Measurements from ENCODE around the gene SPINK6. TPM values are rescaled to one million over a fixed set of nuclear protein-coding genes. Genes with fewer than 3 reads are reported as not detected.

The SPINK6 gene
- total and polyA plus RNA-seq, 2 of the 4 experiments (the other 2 are of a cell fraction): not detected

GRCh38 chr5:148259288-148259687 is 56.4 kb downstream of the SPINK6 start:
- ChIA-PET POLR2A (ENCODE audit: unreplicated experiment) (no interaction called here), CTCF (no interaction called here)
- Histone ChIP-seq H2AK5ac (ENCODE audit: low read depth, low read length) (no peak overlapping the region), H2BK20ac (ENCODE audit: low read depth, low read length) (no peak overlapping the region), H2BK15ac (ENCODE audit: low read depth, low read length) (no peak overlapping the region), H4K91ac (ENCODE audit: insufficient read depth, low read depth, low read length) (no peak overlapping the region), H3K4me2 (ENCODE audit: low read depth, low read length) (no peak overlapping the region), H3K27me3 (ENCODE audit: control insufficient read depth, insufficient read depth, low read length) (no peaks in the 10 kb centered on the region), H3K56ac (ENCODE audit: extremely low read depth, insufficient read depth, low read length) (no peak overlapping the region), H4K20me1 (ENCODE audit: insufficient read depth, low read length) (no peaks in the 10 kb centered on the region), H3K23ac (ENCODE audit: low read depth, low read length) (no peak overlapping the region), H2BK5ac (ENCODE audit: low read depth, low read length, poor library complexity, severe bottlenecking) (no peak overlapping the region), H4K5ac (ENCODE audit: low read depth, low read length) (no peak overlapping the region), H3K36me3 (ENCODE audit: control insufficient read depth, insufficient read depth, low read length) (no peaks in the 10 kb centered on the region), H2AK9ac (replicated peaks; ENCODE audit: low read depth, low read length, poor library complexity) (no peak overlapping the region), H3K4me1 (ENCODE audit: control insufficient read depth, insufficient read depth, low read length) (no peaks in the 10 kb centered on the region), H3K9ac (ENCODE audit: low read depth, low read length) (no peak overlapping the region), H3K9me1 (ENCODE audit: insufficient read depth, low read length) (no peaks in the 10 kb centered on the region), H3K4me3 (ENCODE audit: insufficient read depth, low read depth, low read length) (no peak overlapping the region), H3K18ac (ENCODE audit: low read depth, low read length) (no peak overlapping the region), H3K9me3 (ENCODE audit: control insufficient read depth, insufficient read depth, low read length) (no peaks in the 10 kb centered on the region; the same call in 1 of the 2 replicates), H2AFZ (replicated peaks; ENCODE audit: low read length, poor library complexity) (no peak overlapping the region), H2BK120ac (ENCODE audit: low read depth, low read length) (no peak overlapping the region), H3K4ac (ENCODE audit: low read depth, low read length) (no peak overlapping the region), H3K79me1 (ENCODE audit: low read depth in 1 of 2, low read length in 2 of 2) (no peaks in the 10 kb centered on the region), H4K8ac (ENCODE audit: low read depth in 2 of 2, low read length in 2 of 2) (no peak overlapping the region), H3K14ac (replicated peaks; ENCODE audit: low read depth, low read length) (no peak overlapping the region), H3K27ac (ENCODE audit: insufficient read depth, low read length) (no peak overlapping the region)
- in situ Hi-C loops (cut with MboI; ENCODE audit: low sequenced_read_pairs) (no loop called here), intact Hi-C loops (cut with micrococcal nuclease) (no loop called here), dilution Hi-C loops (cut with HindIII; ENCODE audit: low sequenced_read_pairs, unreplicated experiment) (no loop called here)
- DNase-seq (no peak), ATAC-seq (ENCODE audit: low read depth) (no peak)
- no peak for TF ChIP-seq MAZ (IDR thresholded peaks at IDR 0.05; ENCODE audit: borderline replicate concordance, low read depth, low read length)
- TF ChIP-seq ELK1 (IDR thresholded peaks at IDR 0.05; ENCODE audit: borderline replicate concordance, low read depth, low read length): no peak
- no peak for TF ChIP-seq CEBPB (IDR thresholded peaks at IDR 0.05; ENCODE audit: low read depth, low read length)
- TF ChIP-seq MXI1 (IDR thresholded peaks at IDR 0.05; ENCODE audit: borderline replicate concordance, low read depth, low read length): no peak
- no peak for TF ChIP-seq FOS (IDR thresholded peaks at IDR 0.05; ENCODE audit: low read depth, low read length)
- TF ChIP-seq CHD1 (IDR thresholded peaks at IDR 0.05; ENCODE audit: low read depth, low read length): no peak
- no peak for TF ChIP-seq NFE2L2 (IDR thresholded peaks at IDR 0.05; ENCODE audit: low read depth, low read length)
- TF ChIP-seq, protein P1, sequence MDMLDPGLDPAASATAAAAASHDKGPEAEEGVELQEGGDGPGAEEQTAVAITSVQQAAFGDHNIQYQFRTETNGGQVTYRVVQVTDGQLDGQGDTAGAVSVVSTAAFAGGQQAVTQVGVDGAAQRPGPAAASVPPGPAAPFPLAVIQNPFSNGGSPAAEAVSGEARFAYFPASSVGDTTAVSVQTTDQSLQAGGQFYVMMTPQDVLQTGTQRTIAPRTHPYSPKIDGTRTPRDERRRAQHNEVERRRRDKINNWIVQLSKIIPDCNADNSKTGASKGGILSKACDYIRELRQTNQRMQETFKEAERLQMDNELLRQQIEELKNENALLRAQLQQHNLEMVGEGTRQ (IDR thresholded peaks at IDR 0.05; ENCODE audit: low read depth, low read length): no peak
- TF ChIP-seq CTCF (conservative IDR thresholded peaks at IDR 0.05; ENCODE audit: low read depth, low read length): no peak
- TF ChIP-seq SMC3 (IDR thresholded peaks at IDR 0.05; ENCODE audit: low read depth, low read length): no peak
- TF ChIP-seq RCOR1 (IDR thresholded peaks at IDR 0.05; ENCODE audit: insufficient replicate concordance, low read length): no peak
- TF ChIP-seq RAD21 (IDR thresholded peaks at IDR 0.05; ENCODE audit: low read length): no peak
- no peak for TF ChIP-seq RFX5 (IDR thresholded peaks at IDR 0.05; ENCODE audit: low read depth, low read length)
- BruUV-seq (replicated peaks): no TSS peak
- 60% methylated on average over 1 of the region's 2 CpGs; no CpG with 5 or more reads in 1 of the 2 experiments for whole genome bisulfite sequencing, 2 experiments (ENCODE audit: extremely low coverage in 2 of 2, insufficient read length in 1 of 2)

Data from IMR-90 (cell line).